ENCODE data around the gene TSPO.

DNA sequence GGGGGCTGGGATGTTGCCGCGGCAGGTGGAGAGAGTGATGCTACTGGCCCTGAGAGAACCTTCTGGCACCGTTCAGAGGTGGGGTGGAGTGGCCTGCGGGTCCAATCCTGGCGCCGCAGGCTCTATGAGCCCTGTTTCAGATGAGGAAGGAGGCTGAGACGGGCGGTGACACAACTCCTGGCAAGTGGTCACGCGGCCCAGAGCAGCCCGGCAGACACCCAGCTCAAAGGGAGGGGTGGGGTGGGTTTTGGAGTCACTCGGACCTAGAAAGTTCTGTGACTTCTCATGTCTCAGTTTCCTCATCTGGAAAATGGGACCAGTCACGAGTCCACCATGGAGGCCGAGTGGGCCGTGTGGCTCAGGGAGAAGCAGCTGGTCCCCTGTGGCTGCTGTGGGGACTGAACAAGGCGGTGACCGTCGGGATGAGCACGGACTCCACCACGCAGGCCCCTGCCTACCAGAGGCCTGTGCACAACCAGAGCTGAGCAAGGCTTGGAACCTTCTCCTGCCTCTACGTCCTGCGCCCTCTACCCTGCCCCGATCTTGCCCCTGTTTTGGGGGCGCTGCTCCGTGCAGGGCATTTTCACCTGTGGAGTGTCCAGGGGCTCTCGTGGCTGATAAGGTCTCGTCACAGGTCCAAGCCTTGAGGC is 3.7 kb downstream of the TSPO start:
- TF ChIP-seq POLR2AphosphoS5 (IDR thresholded peaks at IDR 0.05; ENCODE audit: borderline replicate concordance, low read depth, low read length) (no peak), EZH2 (IDR thresholded peaks at IDR 0.05) (no peak), FOXP2 (optimal IDR thresholded peaks at IDR 0.05; ENCODE audit: control extremely low read depth, extremely low read length, insufficient read depth) (no peak)

Data from SK-N-MC (cell line).